H1 (cell line): ENCODE data around the gene MCC. TPM values are rescaled to one million over a fixed set of nuclear protein-coding genes. Genes with fewer than 3 reads are reported as not detected.

Experiments
- CTCF ChIA-PET: fragments of 300-600 bp; sonication (Branson Sonifier 250); formaldehyde crosslinking; loops from one replicate; lab custom pipeline; 2021; ENCODE audit not compliant: partially characterized antibody; lab: Charles Lee
- POLR2A ChIA-PET: fragments of 300-600 bp; sonication (Branson Sonifier 250); formaldehyde crosslinking; loops from one replicate; lab custom pipeline; 2021; ENCODE audit warnings: inconsistent platforms; ENCODE audit not compliant: partially characterized antibody; lab: Charles Lee
- DNase-seq, 2 experiments: peaks; one replicate each; pipeline versions ENCODE4 v3.0.0 to v3.0.0-alpha.2; 2010 to 2022; ENCODE audit warnings: low spot score in 2 of 2, low read depth in 1 of 2, mixed read lengths in 1 of 2
- FAIRE-seq: peaks from 2 replicates; lab custom pipeline; 2011; peaks lifted over from hg19 to GRCh38; lab: Jason Lieb, UNC
- H2AFZ ChIP-seq: 2 replicates; pipeline ENCODE4 v1.8.1; 2012; ENCODE audit warnings: low read length, inconsistent platforms
- H2AK5ac ChIP-seq: 2 replicates; pipeline ENCODE4 v1.6.1; 2013; ENCODE audit warnings: low read depth, low read length
- H2BK120ac ChIP-seq: replicated peaks from 2 replicates; pipeline ENCODE3; 2013; ENCODE audit warnings: low read depth, low read length, inconsistent platforms
- H2BK12ac ChIP-seq: 2 replicates; pipeline ENCODE4 v1.6.1; 2013; ENCODE audit warnings: low read depth, low read length
- H2BK15ac ChIP-seq: 2 replicates; pipeline ENCODE4 v1.6.1; 2013; ENCODE audit warnings: low read length
- H2BK20ac ChIP-seq: 2 replicates; pipeline ENCODE4 v1.6.1; 2013; ENCODE audit warnings: low read length
- H2BK5ac ChIP-seq: 2 replicates; pipeline ENCODE4 v1.6.1; 2013; ENCODE audit warnings: low read depth, low read length
- H3K14ac ChIP-seq: 2 replicates; pipeline ENCODE4 v1.6.1; 2013; ENCODE audit warnings: inconsistent platforms; ENCODE audit not compliant: insufficient read length
- H3K18ac ChIP-seq: 2 replicates; pipeline ENCODE4 v1.6.1; 2013; ENCODE audit warnings: low read length; ENCODE audit errors: extremely low read depth
- H3K23ac ChIP-seq: 2 replicates; pipeline ENCODE4 v1.6.1; 2013; ENCODE audit warnings: inconsistent platforms; ENCODE audit not compliant: insufficient read length
- H3K23me2 ChIP-seq: 2 replicates; pipeline ENCODE4 v1.6.1; 2013; ENCODE audit warnings: low read depth, low read length
- H3K27ac ChIP-seq: 2 replicates; pipeline ENCODE4 v1.6.1; 2011; ENCODE audit warnings: low read depth, low read length, inconsistent platforms
- H3K27me3 ChIP-seq, 4 experiments: replicated peaks in 1 of 4; 1 replicate in 1 of 4; 2 replicates in 3 of 4; pipeline versions ENCODE4 v1.6.1 to v1.8.1; 2011 to 2013; ENCODE audit warnings: low read length in 3 of 4, mild to moderate bottlenecking in 3 of 4, inconsistent platforms in 2 of 4, mixed read lengths in 2 of 4, moderate library complexity in 1 of 4; ENCODE audit not compliant: control insufficient read depth in 3 of 4, insufficient read depth in 3 of 4; ENCODE audit errors: extremely low read depth in 1 of 4
- H3K36me3 ChIP-seq, 4 experiments: 2 replicates each; pipeline versions ENCODE4 v1.6.1 to v1.8.1; 2011 to 2013; ENCODE audit warnings: mild to moderate bottlenecking in 4 of 4, low read length in 3 of 4, moderate library complexity in 2 of 4, control low read depth in 1 of 4, inconsistent platforms in 1 of 4; ENCODE audit not compliant: insufficient read depth in 4 of 4, control insufficient read depth in 2 of 4
- H3K4ac ChIP-seq: replicated peaks from 2 replicates; pipeline ENCODE3; 2013; ENCODE audit warnings: low read length, low read depth, mixed read lengths, inconsistent platforms; ENCODE audit not compliant: insufficient read length
- H3K4me1 ChIP-seq, 4 experiments: replicated peaks in 1 of 4; 1 replicate in 1 of 4; 2 replicates in 3 of 4; pipeline versions ENCODE4 v1.6.1 to v1.8.1; 2011 to 2013; ENCODE audit warnings: low read length in 3 of 4, inconsistent platforms in 2 of 4, mixed read lengths in 1 of 4; ENCODE audit not compliant: insufficient read depth in 4 of 4, control insufficient read depth in 3 of 4
- H3K4me2 ChIP-seq, 2 experiments: 2 replicates each; pipeline versions ENCODE4 v1.6.1 to v1.8.1; 2011 to 2013; ENCODE audit warnings: low read depth in 2 of 2, low read length in 2 of 2, control low read depth in 1 of 2, inconsistent platforms in 1 of 2, mild to moderate bottlenecking in 1 of 2; ENCODE audit not compliant: insufficient read depth in 1 of 2
- H3K4me3 ChIP-seq, 4 experiments: fragments of 200-600, 300-600 bp in 1 of 4; sonication (generic), shearing (Covaris generic), sonication (Bioruptor Twin) in 1 of 4; 2 replicates each; pipeline versions ENCODE4 v1.5.1 to v1.8.1; 2011 to 2016; ENCODE audit warnings: low read length in 4 of 4, low read depth in 3 of 4, control low read depth in 2 of 4, inconsistent platforms in 2 of 4, mild to moderate bottlenecking in 2 of 4, mixed read lengths in 1 of 4, moderate library complexity in 1 of 4; ENCODE audit not compliant: insufficient read depth in 2 of 4; ENCODE audit errors: extremely low read depth in 1 of 4
- H3K56ac ChIP-seq: replicated peaks from 2 replicates; pipeline ENCODE3; 2013; ENCODE audit warnings: low read depth, mild to moderate bottlenecking, mixed read lengths, low read length, inconsistent platforms; ENCODE audit not compliant: insufficient read length
- H3K79me1 ChIP-seq: 2 replicates; pipeline ENCODE4 v1.6.1; 2013; ENCODE audit warnings: low read depth, low read length, control low read depth
- H3K79me2 ChIP-seq, 2 experiments: 2 replicates each; pipeline versions ENCODE4 v1.6.1 to v1.8.1; 2012 to 2013; ENCODE audit warnings: low read length in 2 of 2, mild to moderate bottlenecking in 2 of 2, inconsistent platforms in 1 of 2; ENCODE audit not compliant: insufficient read depth in 2 of 2, control insufficient read depth in 1 of 2
- H3K9ac ChIP-seq, 4 experiments: replicated peaks in 1 of 4; 1 replicate in 1 of 4; 2 replicates in 3 of 4; pipeline versions ENCODE4 v1.6.1 to v1.8.1; 2011 to 2013; ENCODE audit warnings: low read depth in 3 of 4, low read length in 3 of 4, control low read depth in 2 of 4, mild to moderate bottlenecking in 2 of 4, moderate library complexity in 2 of 4, inconsistent platforms in 1 of 4; ENCODE audit errors: extremely low read depth in 1 of 4
- H3K9me3 ChIP-seq, 2 experiments: 2 replicates each; pipeline versions ENCODE4 v1.6.1 to v1.8.1; 2012 to 2013; ENCODE audit warnings: mild to moderate bottlenecking in 2 of 2, moderate library complexity in 2 of 2, control low read depth in 1 of 2, inconsistent platforms in 1 of 2, low read depth in 1 of 2, low read length in 1 of 2, mixed read lengths in 1 of 2; ENCODE audit not compliant: insufficient read depth in 2 of 2
- H4K20me1 ChIP-seq, 2 experiments: replicated peaks in 1 of 2; 2 replicates each; pipeline versions ENCODE3 to v1.8.1; 2011 to 2013; ENCODE audit warnings: inconsistent platforms in 2 of 2, low read length in 2 of 2, mild to moderate bottlenecking in 1 of 2; ENCODE audit not compliant: insufficient read depth in 2 of 2, control insufficient read depth in 1 of 2
- H4K5ac ChIP-seq: 2 replicates; pipeline ENCODE4 v1.6.1; 2013; ENCODE audit warnings: low read length, low read depth, mixed read lengths, inconsistent platforms; ENCODE audit not compliant: insufficient read length
- H4K8ac ChIP-seq: 2 replicates; pipeline ENCODE4 v1.8.0; 2013; ENCODE audit warnings: mild to moderate bottlenecking, moderate library complexity, low read length, inconsistent platforms; ENCODE audit not compliant: insufficient read depth; ENCODE audit errors: extremely low read depth
- H4K91ac ChIP-seq: replicated peaks from 2 replicates; pipeline ENCODE3; 2013; ENCODE audit warnings: low read length, mixed read lengths, inconsistent platforms; ENCODE audit not compliant: insufficient read length
- BACH1 ChIP-seq: IDR thresholded peaks from 2 replicates; pipeline ENCODE4 v1.6.1; 2012; ENCODE audit warnings: low read length, improper control_type of control experiment
- CEBPB ChIP-seq: IDR thresholded peaks from 2 replicates; pipeline ENCODE4 v1.6.1; 2012; ENCODE audit warnings: low read depth, low read length
- CREB1 ChIP-seq: IDR thresholded peaks from 2 replicates; pipeline ENCODE4 v1.6.1; 2012; ENCODE audit warnings: inconsistent platforms
- GABPA ChIP-seq: IDR thresholded peaks from 2 replicates; pipeline ENCODE4 v1.6.1; 2011; ENCODE audit warnings: mild to moderate bottlenecking, low read length, moderate library complexity, borderline replicate concordance; ENCODE audit not compliant: insufficient read depth
- KDM1A ChIP-seq: fragments of 200-600, 300-600 bp; sonication (generic); IDR thresholded peaks from 2 replicates; pipeline ENCODE4 v1.7.1; 2016; ENCODE audit warnings: mild to moderate bottlenecking, low read length, borderline replicate concordance
- KDM5A ChIP-seq: fragments of 200-600 bp; IDR thresholded peaks from 2 replicates; pipeline ENCODE4 v1.7.1; 2012; ENCODE audit warnings: mild to moderate bottlenecking, low read length, inconsistent platforms, mixed read lengths
- RFX5 ChIP-seq: IDR thresholded peaks from 2 replicates; pipeline ENCODE4 v1.6.1; 2011; ENCODE audit warnings: low read depth, low read length, improper control_type of control experiment, borderline replicate concordance
- SIRT6 ChIP-seq: IDR thresholded peaks from one replicate; pipeline ENCODE4 v1.7.1; 2012; ENCODE audit warnings: low read length, inconsistent platforms
- SUZ12 ChIP-seq: fragments of 200-600 bp; sonication (generic); IDR thresholded peaks from 2 replicates; pipeline ENCODE4 v1.6.1; 2012; ENCODE audit warnings: mild to moderate bottlenecking, inconsistent platforms, low read length, moderate library complexity, mixed read lengths
- TBP ChIP-seq: IDR thresholded peaks from 2 replicates; pipeline ENCODE4 v1.6.1; 2011; ENCODE audit warnings: low read depth, low read length, improper control_type of control experiment
- WGBS, 2 experiments: shearing (Covaris generic) in 1 of 2; methylation state at CpG; one replicate each; pipeline versions ENCODE4 v1.1.6 to v1.1.7; 2013 to 2015; ENCODE audit warnings: low lambda C conversion rate in 2 of 2, mixed read lengths in 2 of 2, inconsistent platforms in 1 of 2, low coverage in 1 of 2, missing lambda C conversion rate in 1 of 2; ENCODE audit not compliant: insufficient replicate concordance in 2 of 2, insufficient coverage in 1 of 2, insufficient read length in 1 of 2; ENCODE audit errors: extremely low coverage in 1 of 2, missing lambda C conversion rate in 1 of 2; 5-methylcytosine and 5-hydroxymethylcytosine counted together
- polyA plus RNA-seq, 7 experiments: library from polyadenylated mRNA; depleted of rRNA in 3 of 7; stranded (reverse) in 5 of 7; unstranded in 2 of 7; fragments of >200 nt in 5 of 7; fragments of 200-250 nt in 2 of 7; gene quantifications; 1 replicate in 5 of 7; 2 replicates in 1 of 7; 4 replicates in 1 of 7; pipeline versions ENCODE4 v1.2.1 to v1.2.3, GENCODE V29; 2011 to 2013; ENCODE audit warnings: missing spikeins in 2 of 7, mixed read lengths in 2 of 7
- total RNA-seq: library from RNA; stranded (reverse); fragmentation: NEBNext Ultra II Directional; extraction: Animal tissue kit (Norgen Biotek cat#: 25700); gene quantifications from 2 replicates; pipeline ENCODE4 v1.2.1, GENCODE V29; 2021

MCC gene
- total and polyA plus RNA-seq, 2 of the 8 experiments (the other 6 are each of a cell fraction or from before 2014, with no cell fraction given) = 2.6 to 18.3 TPM

DNA sequence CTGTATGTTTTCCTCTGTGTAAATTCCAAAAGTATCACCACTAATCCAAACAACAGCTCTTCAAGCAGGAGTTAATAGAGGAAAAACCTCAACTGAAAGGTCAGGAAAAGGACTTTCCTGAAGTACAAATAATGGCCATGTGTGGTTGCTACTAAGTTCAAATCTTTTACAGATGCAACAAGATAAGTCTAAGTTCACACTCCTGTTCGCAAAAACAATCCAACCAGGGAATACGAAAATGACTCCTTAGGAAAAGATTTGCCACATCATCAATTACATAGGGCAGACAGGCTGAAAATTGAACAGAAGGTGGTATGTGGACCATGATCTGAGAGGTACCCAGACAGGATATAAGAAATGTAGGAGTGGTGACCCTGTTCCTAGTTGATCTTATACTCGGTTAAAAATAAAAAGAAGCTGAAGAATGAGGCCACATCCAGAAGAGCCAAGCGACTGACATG is 263.6 kb downstream of the MCC start:
- no peak overlapping the region for H4K8ac ChIP-seq
- H3K23me2 ChIP-seq = no peaks in the 10 kb centered on the region
- H3K4me1 ChIP-seq = peaks cover 5 to 17% (median 10%) of the 10 kb centered on the region in 4 experiments
- no peak overlapping the region for H2BK120ac ChIP-seq
- no peak overlapping the region for H2BK12ac ChIP-seq
- no peak overlapping the region for H3K23ac ChIP-seq
- TF ChIP-seq GABPA (no peak), RFX5 (no peak), SIRT6 (no peak), BACH1 (no peak), KDM1A (no peak), SUZ12 (no peak), KDM5A (no peak), TBP (no peak), CEBPB (no peak), CREB1 (no peak)
- TF ChIP-seq, all 59 proteins: peak for 0
- no peak overlapping the region for H2BK5ac ChIP-seq
- H4K91ac ChIP-seq = no peak overlapping the region
- H3K4me2 ChIP-seq = no peak overlapping the region
- WGBS, 2 experiments = 90% methylated on average over 4 of the region's 4 CpGs; no CpG with 5 or more reads in 1 of the 2 experiments
- no peaks in the 10 kb centered on the region for H3K79me1 ChIP-seq
- H3K9me3 ChIP-seq = no peaks in the 10 kb centered on the region
- no peaks in the 10 kb centered on the region for H3K36me3 ChIP-seq
- CTCF ChIA-PET = interaction anchor here (1.2 kb wide), 1 partner anchor 25 kb away, joined by 3 read pairs; no protein-coding TSS in a partner anchor
- H2AK5ac ChIP-seq = no peak overlapping the region
- H3K9ac ChIP-seq = no peak overlapping the region
- no peak for FAIRE-seq
- DNase-seq = no peak
- POLR2A ChIA-PET = no interaction called here
- no peak overlapping the region for H2BK15ac ChIP-seq
- no peak overlapping the region for H2BK20ac ChIP-seq
- H4K5ac ChIP-seq = no peak overlapping the region
- no peak overlapping the region for H3K4ac ChIP-seq
- H3K18ac ChIP-seq = no peak overlapping the region
- H4K20me1 ChIP-seq = no peaks in the 10 kb centered on the region
- H3K27me3 ChIP-seq = no peaks in the 10 kb centered on the region
- peaks cover 0 to 19% of the 10 kb centered on the region in 2 experiments; a peak in 1 of 4 replicates for H3K79me2 ChIP-seq
- H3K56ac ChIP-seq = no peak overlapping the region
- no peak overlapping the region for H3K4me3 ChIP-seq
- no peak overlapping the region for H3K14ac ChIP-seq
- H3K27ac ChIP-seq = no peak overlapping the region
- H2AFZ ChIP-seq = no peak overlapping the region
